Activated CD4-positive, CD25-positive, alpha-beta regulatory T cell (primary cell): ENCODE measurements around the gene PRADC1.
"Not testable (repeated sequence)": the region's sequence is repeated elsewhere in the genome, so short reads cannot be mapped to it uniquely, and the experiment has no call there.

Source experiments
- DNase-seq, 4 experiments: peaks; one replicate each; lab custom pipeline; 2025; lab: John Stamatoyannopoulos, UW

Gene PRADC1

DNA sequence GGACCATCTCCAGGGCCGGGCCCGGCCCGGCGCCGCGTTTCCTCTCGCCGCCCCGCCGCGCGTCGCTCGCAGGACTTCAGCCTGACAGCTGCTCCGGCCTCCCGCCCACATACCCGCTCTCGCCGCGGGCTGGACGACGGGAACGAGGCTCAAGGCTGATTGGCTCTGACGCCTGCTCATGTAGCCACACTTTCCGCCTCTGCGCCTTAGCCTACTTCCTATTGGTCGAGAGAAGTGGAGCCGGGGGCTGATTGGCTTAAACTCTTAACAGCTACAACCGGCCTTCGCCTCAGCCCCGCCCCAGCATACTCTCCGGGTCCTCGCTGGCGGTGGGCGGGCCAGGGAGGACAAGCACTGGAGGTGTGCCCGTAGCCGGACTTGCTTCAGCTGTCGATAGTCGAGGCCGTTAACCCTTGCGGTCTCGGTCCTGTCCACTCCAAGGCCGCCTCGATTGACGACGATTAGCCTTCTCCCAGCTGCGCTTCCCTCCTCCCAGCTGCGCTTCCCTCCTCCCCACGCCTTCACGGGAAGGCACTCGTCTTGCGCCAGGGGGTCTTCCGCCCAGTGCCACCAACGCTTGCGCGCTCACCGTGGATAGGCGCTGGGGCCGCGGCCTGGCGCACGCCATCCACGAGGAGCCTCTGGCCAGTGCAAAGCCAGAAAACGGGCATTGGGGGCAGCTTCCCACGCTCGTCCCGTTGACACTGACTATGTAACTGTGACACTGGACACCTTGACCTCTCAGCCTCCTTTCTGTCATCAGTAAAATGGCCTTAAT, at the start of gene PRADC1:
Gene PRADC1 (minus strand): TSS at position 86 of the 778 bp plus-strand sequence. CDS start 79 bp downstream, at position 7.
- peak; percentile 81 to 86 (median 85) for DNase-seq

DNA sequence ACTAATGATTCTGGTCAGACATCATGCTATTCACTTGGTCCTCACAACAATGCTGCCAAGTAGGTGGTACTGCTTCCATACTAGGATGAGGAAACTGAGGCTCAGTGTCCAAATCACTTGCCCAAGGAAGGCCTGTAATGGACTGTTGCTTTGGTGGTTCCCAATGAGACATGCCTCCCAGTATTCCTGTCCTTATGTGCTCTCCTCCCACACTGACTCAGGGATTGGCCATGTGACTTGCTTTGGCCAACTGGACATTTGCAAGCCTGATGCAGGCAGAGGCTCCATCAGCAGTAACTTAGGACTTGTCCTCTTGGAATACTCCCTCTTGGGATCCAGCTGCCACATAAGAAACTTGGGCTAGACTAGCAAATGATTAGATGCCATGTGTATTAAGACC, 48.2 kb upstream of the PRADC1 start:
- no peak for DNase-seq

DNA sequence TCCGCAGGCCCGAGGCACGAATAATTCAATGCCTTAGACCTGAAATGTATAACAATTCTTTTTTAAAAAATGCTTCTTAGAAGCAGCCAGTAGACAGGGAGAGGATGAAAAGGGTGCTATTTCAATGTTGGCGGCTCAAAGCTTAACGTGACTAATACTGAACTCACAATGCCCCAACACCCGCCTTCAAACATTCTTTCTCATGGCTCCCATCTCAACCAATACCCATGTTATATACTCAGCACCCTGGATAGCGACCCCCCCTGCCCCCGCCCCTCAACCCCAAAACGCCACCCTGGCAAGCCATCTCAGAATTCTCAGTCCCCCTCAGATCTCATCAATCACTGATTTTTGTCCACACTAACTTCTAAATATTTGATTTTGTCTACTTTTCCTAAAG, 46.8 kb upstream of the PRADC1 start:
- DNase-seq: no peak

DNA sequence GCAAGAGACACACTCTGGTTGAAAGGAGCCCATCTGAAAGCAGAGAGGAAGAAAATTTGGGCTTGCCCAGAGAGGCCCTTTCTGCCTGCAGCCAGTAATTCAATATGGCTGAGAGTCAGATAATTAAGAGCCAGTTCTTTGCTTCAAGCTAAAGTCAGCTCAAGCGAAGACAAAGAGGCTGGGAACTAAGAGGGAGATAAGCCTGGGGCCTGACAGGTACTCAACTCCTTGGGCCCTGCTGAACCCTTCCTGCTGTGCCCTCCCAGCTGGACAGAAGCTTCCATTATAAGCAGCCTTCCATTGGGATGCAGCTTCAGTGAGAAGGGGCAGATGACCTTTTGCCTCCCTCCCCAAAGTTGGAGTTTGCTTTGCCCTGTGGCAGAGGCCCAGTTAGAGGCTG, 39.2 kb upstream of the PRADC1 start:
- DNase-seq: no peak

DNA sequence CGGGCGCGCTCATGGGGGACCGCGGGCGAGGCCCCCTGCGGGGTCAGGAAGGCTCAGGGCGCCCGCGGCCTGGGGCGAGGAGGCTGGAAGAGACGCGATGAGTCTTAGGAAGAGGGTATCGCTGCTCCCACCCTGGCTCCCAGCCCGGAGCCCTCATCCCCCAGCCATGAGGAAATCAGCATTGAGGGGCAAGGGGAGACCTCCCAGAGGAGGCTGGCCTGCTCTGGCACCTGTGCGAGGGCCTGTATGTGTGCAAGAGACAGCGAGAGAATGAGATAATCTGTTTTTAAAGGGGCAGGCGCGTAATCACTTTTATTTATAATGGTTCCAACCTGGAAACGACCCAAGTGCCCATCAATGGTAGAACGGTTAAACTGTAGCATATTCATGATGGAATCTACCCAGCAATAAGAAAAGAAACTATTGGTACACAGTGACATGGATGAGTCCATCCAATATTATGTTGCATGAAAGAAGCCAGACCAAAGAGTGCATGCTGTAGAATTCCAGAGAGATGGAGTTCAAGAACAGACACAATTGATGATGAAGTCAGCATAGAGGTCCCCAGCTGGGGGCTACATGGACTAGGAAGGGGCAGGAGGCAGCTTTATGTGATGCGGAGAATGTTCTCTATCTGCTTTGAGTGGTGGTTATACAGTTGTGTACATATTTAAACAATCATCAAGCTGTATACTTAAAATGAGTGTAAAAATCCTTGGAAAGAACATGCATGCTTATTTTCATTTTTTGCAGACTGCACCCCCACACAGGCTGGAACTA, 36.8 kb upstream of the PRADC1 start:
- DNase-seq: no peak

DNA sequence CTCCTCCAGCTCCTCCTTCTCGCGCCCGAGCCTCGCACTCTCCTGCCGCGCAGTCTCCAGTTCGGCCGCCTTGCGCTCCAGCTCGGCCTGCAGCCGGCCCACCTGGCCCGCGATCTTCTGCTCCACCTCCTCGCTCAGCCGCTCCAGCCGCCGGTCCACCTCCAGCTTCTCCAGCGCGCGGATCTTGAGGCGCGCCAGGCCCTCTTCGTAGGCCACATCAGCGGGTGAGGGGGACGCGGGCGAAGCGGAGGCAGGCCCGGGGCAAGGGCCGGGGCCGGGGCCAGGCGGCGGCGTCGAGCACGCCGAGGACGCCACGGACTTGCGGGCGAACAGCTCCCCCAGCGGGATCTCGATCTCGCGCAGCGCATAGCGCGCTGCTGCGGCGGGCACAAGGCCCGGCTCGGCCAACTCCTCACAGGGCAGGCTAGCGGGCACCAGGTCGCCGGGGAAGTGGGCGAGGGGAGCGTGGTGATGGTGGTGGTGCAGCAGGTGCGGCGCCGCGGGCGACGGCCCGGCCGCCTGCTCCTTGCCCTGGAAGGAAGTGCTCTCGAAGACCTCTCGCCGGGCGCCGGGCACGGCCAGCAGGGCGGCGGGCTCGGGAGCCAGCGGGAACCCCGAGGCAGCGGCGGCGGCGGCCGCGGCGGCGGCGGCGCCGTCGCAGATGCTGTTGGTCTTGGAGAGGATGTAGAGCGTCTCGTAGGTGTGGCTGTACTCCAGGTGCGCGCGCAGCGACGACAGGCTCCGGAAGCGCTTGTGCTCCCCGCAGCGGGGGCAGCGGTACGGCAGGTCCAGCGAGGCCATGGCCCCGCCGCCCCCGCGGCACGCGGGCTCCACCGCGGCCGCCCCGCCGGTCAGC, 36.0 kb upstream of the PRADC1 start:
- DNase-seq: peak; percentile 12 to 67 (median 42)

DNA sequence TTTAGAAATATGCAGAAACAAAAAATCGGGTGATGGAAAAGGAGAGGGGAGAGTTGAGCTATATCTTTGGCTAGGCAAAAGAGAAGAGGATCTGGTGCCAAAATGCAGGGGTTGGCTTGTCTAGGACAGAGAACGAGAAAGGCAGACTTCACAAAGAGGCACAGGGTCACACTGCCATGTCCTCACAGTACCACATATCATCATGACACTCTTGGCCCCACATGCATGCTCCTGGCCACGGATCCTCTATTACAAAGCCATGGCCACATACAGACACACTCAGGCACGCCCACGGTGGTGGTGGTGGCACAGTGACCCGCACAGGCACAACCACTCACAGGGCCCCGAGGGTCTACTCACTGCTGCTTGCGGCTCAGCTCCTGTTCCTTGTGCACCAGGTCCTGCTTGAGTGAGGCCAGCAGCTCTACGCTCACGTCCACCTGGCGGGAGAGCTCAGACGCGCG, 35.4 kb upstream of the PRADC1 start:
- no peak for DNase-seq

DNA sequence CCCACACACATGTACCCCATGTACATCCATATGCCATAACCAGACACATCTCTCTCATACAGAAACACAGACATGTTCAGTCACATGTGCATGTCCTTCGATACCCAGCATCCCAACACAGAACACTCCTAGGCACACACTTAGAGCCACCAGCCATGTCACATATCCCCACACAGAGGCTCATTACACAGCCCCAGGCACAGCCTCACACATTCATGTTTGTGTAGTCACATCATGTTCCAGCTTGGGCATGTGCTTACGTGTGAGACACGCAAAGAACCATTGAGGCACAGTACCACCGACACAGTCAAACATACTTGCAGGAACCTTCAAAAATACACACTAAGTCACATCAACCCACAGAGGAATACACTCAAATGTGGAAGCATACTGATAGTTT, 34.0 kb upstream of the PRADC1 start:
- no peak for DNase-seq

DNA sequence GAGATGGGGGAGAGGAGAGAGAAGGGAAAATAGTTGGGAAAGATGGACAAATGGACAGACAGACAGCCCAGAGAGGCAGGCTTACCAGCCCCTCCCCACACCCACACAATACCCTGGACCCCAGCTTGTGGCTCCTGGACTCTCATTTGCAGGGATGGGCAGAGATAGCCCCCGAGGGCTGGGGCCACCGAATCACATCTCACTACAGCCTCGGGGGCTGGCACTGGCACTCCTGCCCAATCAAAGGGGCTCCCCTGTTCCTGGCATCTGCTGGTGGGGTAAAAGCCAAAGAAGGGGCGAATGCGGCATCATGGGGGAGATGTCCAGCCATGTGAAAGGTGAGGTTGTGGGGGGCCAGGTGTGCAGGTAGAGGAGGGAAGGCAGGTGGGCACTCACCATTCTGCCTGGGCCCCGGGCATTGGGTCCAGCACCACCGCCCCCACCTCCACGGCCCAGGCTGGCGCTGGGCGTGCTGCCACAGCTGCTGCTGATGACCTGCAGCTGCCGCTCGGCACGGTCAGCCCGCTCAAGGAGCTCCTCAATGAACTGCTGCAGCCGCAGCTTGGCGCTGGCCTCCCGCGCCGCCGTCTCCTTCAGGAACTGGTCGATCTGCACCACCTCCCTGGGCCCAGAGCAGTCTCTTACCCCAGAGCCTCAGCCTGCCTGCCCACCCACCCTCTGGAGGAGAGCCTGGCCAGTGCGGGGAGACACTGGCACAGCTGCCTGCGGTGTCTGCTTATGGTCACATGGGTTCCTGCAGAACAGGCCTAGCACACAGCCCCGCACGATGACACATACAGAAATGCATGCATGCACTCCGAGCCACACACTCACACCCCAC, 33.2 kb upstream of the PRADC1 start:
- no peak for DNase-seq

DNA sequence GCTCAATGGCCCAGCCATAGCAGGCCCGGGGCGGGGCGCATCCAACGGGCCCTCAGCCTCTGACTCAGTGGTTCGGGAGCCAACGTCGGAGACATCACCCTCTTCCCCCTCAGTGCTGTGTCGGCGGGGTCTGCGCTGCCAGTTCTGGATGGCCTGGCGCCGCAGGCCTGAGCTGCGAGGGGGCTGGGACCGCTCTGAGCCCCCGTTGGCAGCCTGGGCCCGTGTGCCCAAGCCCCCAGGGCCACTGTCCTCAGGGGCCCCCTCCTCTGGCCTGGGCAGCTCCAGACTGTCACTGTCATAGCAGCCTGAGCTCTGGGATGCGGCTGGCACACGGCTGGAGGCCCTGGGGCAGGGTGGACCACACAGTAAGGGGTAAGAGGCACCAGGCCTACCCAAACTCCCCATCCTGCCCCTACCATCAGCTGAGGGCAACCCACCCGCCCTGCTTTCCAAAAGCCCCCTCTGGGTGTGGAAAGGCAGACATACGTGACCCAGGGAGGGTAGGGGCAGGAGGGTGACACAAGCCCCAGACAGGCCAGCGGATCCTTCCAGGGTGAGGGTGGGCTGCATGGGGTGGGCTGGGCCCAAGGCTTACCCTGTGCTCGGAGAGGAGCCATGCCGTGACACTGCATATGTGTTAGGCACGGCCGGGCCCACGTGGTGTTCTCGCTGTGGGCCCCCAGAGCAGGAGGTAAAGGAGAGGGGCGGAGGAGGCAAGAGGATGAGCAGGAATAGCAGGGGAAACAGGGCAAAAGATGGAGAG, 32.4 kb upstream of the PRADC1 start:
- no peak for DNase-seq

DNA sequence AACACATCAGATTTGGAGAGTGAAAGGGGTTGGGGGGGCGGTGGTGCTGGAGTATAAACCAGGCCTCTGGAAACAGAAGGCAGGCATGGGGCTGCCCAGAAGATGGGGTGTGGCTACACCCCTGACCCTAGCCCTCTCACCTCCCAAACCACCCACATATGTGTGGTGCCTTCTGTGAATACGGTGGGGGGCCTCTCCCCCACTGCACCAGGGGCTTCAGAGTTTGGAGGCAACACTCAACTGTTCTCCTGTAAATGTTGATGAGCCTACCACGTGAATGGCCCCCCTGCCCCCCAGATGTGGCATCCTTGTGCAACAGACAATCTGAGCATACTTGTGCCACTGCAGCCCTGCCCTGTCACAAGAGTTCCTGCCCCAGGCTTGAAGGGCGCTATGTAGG, 31.7 kb upstream of the PRADC1 start:
- no peak for DNase-seq

DNA sequence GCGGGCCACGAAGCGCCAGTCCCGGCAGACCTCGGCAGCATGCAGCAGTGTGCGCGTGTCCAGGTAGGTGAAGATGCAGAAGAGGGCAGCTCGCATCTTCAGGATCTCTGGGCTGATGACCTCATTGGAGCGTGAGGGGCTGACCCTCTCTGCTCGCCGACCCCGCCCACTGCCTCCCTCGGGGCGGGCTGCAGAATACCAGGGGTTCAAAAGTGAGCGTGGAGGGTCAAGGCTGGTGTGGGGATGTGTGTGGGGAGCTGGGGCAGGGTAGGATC, 31.2 kb upstream of the PRADC1 start:
- DNase-seq: no peak

DNA sequence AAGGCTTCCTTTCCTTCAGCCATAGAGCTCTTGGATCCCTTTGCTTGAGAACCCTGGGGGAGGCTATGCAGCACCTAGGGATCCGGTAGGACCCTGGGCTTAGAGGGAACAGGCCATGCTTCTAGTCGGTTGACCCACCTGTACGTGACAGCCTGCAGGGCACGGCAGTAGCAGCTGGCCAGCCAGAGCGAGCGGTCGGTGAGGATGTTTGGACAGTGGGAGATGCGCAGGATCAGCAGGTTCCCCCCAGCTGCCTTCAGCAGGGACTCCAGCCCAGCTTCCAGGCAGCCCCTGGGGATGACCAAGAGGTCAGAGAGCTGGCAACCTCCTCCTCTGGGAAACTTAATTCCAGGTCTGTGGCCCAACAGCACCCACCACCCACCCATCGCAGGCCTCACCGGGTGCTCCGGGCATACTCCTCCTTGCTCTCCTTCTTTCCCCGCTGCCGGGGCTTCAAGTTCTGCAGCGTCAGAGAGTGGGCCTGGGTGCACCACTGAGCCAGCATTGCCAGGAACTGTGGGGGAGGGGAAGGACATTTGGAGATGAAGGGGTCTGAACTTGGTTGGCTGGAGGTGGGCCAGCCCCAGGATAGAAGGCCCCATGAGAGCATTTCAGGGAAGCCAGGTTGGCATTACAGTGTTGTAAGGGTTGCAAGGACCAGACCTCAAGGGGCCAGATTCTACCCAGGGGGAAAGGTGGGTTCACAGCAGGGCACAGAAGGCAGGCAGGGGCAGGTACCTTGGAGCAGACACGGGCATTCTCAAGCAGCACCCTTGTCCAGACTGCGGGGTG, 30.7 kb upstream of the PRADC1 start:
- DNase-seq: no peak

DNA sequence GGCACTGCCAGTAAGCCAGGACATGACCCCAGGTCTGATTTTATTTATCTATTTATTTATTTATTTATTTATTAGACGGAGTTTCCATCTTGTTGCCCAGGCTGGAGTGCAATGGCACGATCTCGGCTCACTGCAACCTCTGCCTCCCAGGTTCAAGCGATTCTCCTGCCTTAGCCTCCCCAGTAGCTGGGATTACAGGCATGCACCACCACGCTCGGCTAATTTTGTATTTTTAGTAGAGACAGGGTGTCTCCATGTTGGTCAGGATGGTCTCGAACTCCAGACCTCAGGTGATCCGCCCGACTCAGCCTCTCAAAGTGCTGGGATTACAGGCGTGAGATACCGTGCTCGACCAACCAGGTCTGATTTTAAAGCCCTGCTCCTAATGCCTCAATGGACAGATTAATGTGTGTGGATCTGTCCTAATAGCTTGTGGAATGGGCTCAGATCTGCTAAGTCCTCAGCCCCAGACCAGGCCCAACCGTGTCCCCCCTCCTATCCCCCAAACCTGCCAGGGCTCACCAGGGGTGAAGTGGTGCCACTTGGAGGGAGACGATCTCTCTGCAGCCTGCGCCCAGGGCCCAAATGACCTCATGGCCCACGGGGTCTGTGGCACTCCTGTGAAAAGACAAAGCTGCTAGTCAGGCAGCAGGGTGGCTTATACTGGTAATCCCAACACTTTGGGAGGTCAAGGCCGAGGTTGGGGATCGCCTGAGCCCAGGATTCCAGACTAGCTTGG, 29.8 kb upstream of the PRADC1 start:
- not testable (repeated sequence) for DNase-seq

DNA sequence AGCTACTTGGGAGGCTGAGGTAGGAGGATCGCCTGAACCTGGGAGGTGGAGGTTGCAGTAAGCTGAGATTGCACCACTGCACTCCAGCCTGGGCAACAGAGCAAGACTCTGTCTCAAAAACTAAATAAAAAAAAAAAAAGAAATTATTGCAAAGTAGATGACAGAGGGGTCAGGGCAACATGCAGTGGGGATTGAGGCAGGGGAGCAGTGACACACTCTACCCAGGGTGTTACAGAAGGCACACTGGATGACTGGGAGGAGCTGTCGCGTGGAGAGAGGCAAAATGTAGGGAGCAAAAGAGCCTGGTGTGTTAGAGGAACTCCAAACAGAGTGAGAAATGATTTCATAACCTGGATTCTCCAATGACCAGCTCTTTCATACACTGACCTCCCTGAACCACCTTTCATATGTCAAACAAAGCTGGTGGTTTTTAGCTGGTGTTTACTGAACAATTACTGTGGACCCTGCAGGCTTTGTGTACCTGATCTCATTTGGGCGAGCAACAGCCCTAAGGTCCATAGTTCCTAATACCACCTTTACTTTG, 29.1 kb upstream of the PRADC1 start:
- no peak for DNase-seq

DNA sequence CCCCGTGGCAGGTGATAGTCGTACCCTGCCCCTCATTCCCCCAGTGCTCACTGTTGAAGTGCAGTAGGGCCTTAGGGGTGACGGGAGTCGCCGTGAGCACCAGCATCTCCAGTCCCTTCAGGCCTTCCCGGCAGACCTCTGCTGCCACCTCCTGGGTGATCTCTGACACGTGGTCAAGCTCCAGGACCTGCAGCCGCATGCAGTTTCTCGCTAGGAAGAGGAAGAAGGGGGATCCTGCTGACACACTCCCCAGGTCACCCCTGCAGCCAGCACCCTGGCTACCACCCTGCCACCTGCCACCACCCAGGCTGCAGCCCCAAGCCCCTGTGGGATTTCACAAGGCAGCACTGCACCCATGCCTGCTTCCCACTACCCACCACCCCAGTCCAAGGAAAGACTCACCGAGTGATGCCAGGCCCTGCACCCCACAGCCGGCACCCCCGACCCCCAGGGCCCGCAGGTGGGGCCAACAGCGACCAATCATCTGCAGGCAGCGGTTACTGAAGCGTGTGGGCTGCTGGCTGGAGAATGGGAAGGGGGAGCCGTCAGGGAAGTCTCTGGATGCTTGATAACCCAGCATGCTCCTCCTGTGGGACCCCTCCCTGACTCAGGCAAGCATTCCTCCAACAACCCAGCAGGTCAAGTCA, 27.4 kb upstream of the PRADC1 start:
- no peak for DNase-seq

DNA sequence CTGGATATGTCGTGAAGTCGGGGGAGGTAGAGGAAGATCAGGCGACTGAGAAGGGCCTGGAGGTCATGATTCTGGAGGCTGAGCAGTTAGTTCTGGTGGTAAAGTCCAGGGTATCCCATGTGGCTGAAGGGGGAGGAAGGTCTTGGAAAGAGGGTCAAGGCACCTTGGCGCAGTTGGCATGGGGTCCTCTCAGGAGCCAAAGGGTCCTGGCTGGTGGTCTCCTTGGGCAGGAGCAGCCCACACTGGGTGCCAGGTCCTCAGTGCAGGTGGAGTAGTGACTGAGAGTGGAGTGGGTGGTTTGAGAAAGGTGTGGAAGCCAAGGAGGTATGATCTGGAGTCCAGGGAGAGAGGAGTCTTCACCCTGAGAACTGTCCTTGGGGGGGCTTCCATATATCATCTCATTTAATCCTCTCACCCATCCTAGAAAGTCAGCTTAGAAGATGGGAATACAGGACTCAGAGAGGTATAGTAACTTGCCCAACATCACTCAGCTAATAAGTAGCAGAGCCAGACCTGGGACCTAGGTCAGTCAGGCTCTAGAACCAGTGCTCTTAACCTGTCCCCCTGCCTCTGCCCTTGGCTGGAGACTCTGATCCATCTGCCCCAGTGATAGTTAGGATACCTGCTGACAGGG, 26.8 kb upstream of the PRADC1 start:
- no peak for DNase-seq

DNA sequence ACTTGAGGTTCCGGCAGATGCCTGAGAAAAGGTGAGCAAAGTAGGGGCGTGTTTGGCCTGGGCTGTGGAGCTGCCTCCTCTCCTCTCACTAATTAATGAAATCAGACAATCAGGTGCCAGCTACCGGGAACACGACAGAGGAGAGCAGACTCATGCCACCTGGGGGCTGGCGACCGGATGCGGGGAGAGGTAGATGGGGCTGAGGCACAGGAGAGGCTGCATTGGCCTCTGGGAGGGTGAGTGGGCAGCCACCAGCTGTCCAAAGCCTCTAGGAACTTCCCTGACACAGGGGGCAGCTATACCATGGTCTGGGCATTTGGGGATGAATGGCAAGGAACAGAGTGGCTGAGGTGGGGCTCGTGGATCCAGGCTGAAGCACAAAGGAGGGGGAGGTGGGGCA, 26.2 kb upstream of the PRADC1 start:
- DNase-seq: no peak
